PC-3 (cell line): ENCODE results near the gene SLC13A1. TPM values are rescaled to one million over a fixed set of nuclear protein-coding genes. Genes with fewer than 3 reads are reported as not detected.

Experiments used
- ATAC-seq: fragments of 200-7000 bp; cut with Tn5 transposase; 2 replicates; pipeline ENCODE4 v1.9.1; 2020; ENCODE audit warnings: mild to moderate bottlenecking, moderate library complexity
- BruUV-seq: library from RNA; stranded (reverse); fragments of 400-500 nt; replicated peaks from 2 replicates; lab custom pipeline; 2021; lab: Mats Ljungman, UMichigan
- CTCF ChIA-PET: fragments of 300-600 bp; sonication (Branson Sonifier 250); formaldehyde crosslinking; loops from one replicate; lab custom pipeline; 2022; ENCODE audit warnings: antibody characterized with exemption; lab: Charles Lee
- POLR2A ChIA-PET: fragments of 300-600 bp; sonication (Branson Sonifier 250); formaldehyde crosslinking; loops from one replicate; lab custom pipeline; 2022; ENCODE audit warnings: antibody characterized with exemption; ENCODE audit not compliant: unreplicated experiment; lab: Charles Lee
- DNase-seq: peaks from one replicate; pipeline ENCODE4 v3.0.0-alpha.2; 2015
- H2AFZ ChIP-seq: fragments of 300-600 bp; sonication (generic); 2 replicates; pipeline ENCODE4 v1.6.0; 2016; ENCODE audit warnings: antibody characterized with exemption, low read length
- H3F3A ChIP-seq: fragments of 300-600 bp; sonication (generic); one replicate; pipeline ENCODE4 v1.6.0; 2017; ENCODE audit warnings: antibody characterized with exemption, low read length, control low read depth, mild to moderate bottlenecking; ENCODE audit not compliant: unreplicated experiment
- H3K27ac ChIP-seq: fragments of 300-600 bp; sonication (generic); 2 replicates; pipeline ENCODE4 v1.5.1; 2016; ENCODE audit warnings: mild to moderate bottlenecking, low read length
- H3K27me3 ChIP-seq: fragments of 300-600 bp; sonication (generic); 2 replicates; pipeline ENCODE4 v1.6.1; 2016; ENCODE audit warnings: low read length, mixed read lengths
- H3K36me3 ChIP-seq: fragments of 300-600 bp; sonication (generic); 2 replicates; pipeline ENCODE4 v1.6.1; 2016; ENCODE audit warnings: low read depth, mixed run types, low read length, mixed read lengths
- H3K4me1 ChIP-seq: fragments of 300-600 bp; sonication (generic); 2 replicates; pipeline ENCODE4 v1.5.1; 2016; ENCODE audit warnings: low read length; ENCODE audit not compliant: insufficient read depth
- H3K4me2 ChIP-seq: fragments of 300-600 bp; sonication (generic); 2 replicates; pipeline ENCODE4 v1.6.0; 2016; ENCODE audit warnings: low read length
- H3K4me3 ChIP-seq: fragments of 300-600 bp; sonication (generic); 2 replicates; pipeline ENCODE4 v1.5.1; 2016; ENCODE audit warnings: mild to moderate bottlenecking, low read length, mixed read lengths
- H3K79me2 ChIP-seq: fragments of 300-600 bp; sonication (generic); 2 replicates; pipeline ENCODE4 v1.6.1; 2017; ENCODE audit warnings: low read length, mixed read lengths
- H3K9ac ChIP-seq: fragments of 300-600 bp; sonication (generic); 2 replicates; pipeline ENCODE4 v1.6.0; 2016; ENCODE audit warnings: mild to moderate bottlenecking, low read length
- H3K9me2 ChIP-seq: fragments of 300-600 bp; sonication (generic); replicated peaks from 2 replicates; pipeline ENCODE4 v1.6.1; 2016; ENCODE audit warnings: mixed run types, low read length, mixed read lengths
- H3K9me3 ChIP-seq: fragments of 300-600 bp; sonication (generic); 2 replicates; pipeline ENCODE4 v1.6.1; 2016; ENCODE audit warnings: low read length, mixed read lengths
- H4K20me1 ChIP-seq: fragments of 300-600 bp; sonication (generic); 2 replicates; pipeline ENCODE4 v1.6.1; 2016; ENCODE audit warnings: low read length, mixed read lengths
- CTCF ChIP-seq: fragments of 300-600 bp; sonication (generic); conservative IDR thresholded peaks from 2 replicates; pipeline ENCODE4 v1.5.1; 2017; ENCODE audit warnings: antibody characterized with exemption, low read depth, mild to moderate bottlenecking, low read length
- EZH2 ChIP-seq: fragments of 300-600 bp; sonication (generic); IDR thresholded peaks from one replicate; pipeline ENCODE4 v1.6.1; 2017; ENCODE audit warnings: antibody characterized with exemption, mild to moderate bottlenecking, low read length; ENCODE audit not compliant: unreplicated experiment
- EZH2phosphoT487 ChIP-seq: fragments of 300-600 bp; sonication (generic); IDR thresholded peaks from 2 replicates; pipeline ENCODE4 v1.6.1; 2018; ENCODE audit warnings: mild to moderate bottlenecking, antibody characterized with exemption, low read length, borderline replicate concordance
- intact Hi-C: fragments of 100-400 bp; cut with micrococcal nuclease; formaldehyde crosslinking; loops from 2 replicates; pipeline ENCODE4 v1.9.0; 2023
- total RNA-seq: library from RNA; depleted of rRNA; stranded (reverse); fragments of >200 nt; gene quantifications from 2 replicates; pipeline ENCODE4 v1.2.3, GENCODE V29; 2014

Gene SLC13A1
- total RNA-seq, 1 experiment from 2014 or later, result not detected

- intact Hi-C loops, result no loop called here
- Histone ChIP-seq H3K9ac (no peak overlapping the region), H3K4me2 (no peak overlapping the region), H3K79me2 (no peaks in the 10 kb centered on the region), H3K9me3 (no peaks in the 10 kb centered on the region), H2AFZ (no peak overlapping the region), H3K27me3 (no peaks in the 10 kb centered on the region), H3K4me3 (no peak overlapping the region), H4K20me1 (no peaks in the 10 kb centered on the region), H3K9me2 (no peaks in the 10 kb centered on the region), H3K36me3 (no peaks in the 10 kb centered on the region), H3K4me1 (peaks cover 6% of the 10 kb centered on the region), H3F3A (no peaks in the 10 kb centered on the region), H3K27ac (no peak overlapping the region)
- ChIA-PET POLR2A (no interaction called here), CTCF (no interaction called here)
- DNase-seq (no peak), ATAC-seq (no peak)
- BruUV-seq, result no TSS peak
- TF ChIP-seq EZH2phosphoT487 (no peak), CTCF (no peak), EZH2 (no peak)
These were observed 14.0 kb downstream of the SLC13A1 start for GRCh38 chr7:123185756-123186155.

GRCh38 chr7:123184271-123184670, 15.5 kb downstream of the SLC13A1 start:
- BruUV-seq, result no TSS peak
- ATAC-seq, result no peak
- CTCF ChIA-PET, result no interaction called here

More at GRCh38 chr7:123184271-123184670, 15.5 kb downstream of the SLC13A1 start:
- Histone ChIP-seq H3K79me2 (no peaks in the 10 kb centered on the region), H3K27ac (no peak overlapping the region), H3K36me3 (no peaks in the 10 kb centered on the region), H3K4me3 (no peak overlapping the region), H3K9me2 (no peaks in the 10 kb centered on the region), H3K4me2 (no peak overlapping the region), H3K9ac (no peak overlapping the region), H3K27me3 (no peaks in the 10 kb centered on the region), H3K9me3 (no peaks in the 10 kb centered on the region), H3F3A (no peaks in the 10 kb centered on the region), H4K20me1 (no peaks in the 10 kb centered on the region), H3K4me1 (no peaks in the 10 kb centered on the region), H2AFZ (no peak overlapping the region)
- intact Hi-C loops, result no loop called here
- no peak for TF ChIP-seq CTCF
- TF ChIP-seq EZH2phosphoT487, result no peak
- TF ChIP-seq EZH2, result no peak
- POLR2A ChIA-PET, result no interaction called here
- DNase-seq, result no peak
